Measurements from ENCODE around the gene PRUNE2. TPM values are rescaled to one million over a fixed set of nuclear protein-coding genes. Genes with fewer than 3 reads are reported as not detected.
"Not testable (repeated sequence)": the region's sequence is repeated elsewhere in the genome, so short reads cannot be mapped to it uniquely, and the experiment has no call there.

PRUNE2 gene
- total RNA-seq, 2 donors from 2014 or later: 58.6 to 78.9 TPM

- H3K4me1 ChIP-seq (replicated peaks): no peaks in the 10 kb centered on the region
- H3K9me3 ChIP-seq: no peaks in the 10 kb centered on the region
- no peak overlapping the region for H3K27ac ChIP-seq
- intact Hi-C loops (cut with DNase I): no loop called here
- no peak for DNase-seq (ENCODE audit: low spot score)
- H3K36me3 ChIP-seq: no peaks in the 10 kb centered on the region
- TF ChIP-seq POLR2A (IDR thresholded peaks at IDR 0.05): no peak
- no peak for TF ChIP-seq CTCF (IDR thresholded peaks at IDR 0.05)
- TF ChIP-seq POLR2AphosphoS5 (IDR thresholded peaks at IDR 0.05): no peak
- H3K27me3 ChIP-seq (replicated peaks; ENCODE audit: insufficient read depth): no peaks in the 10 kb centered on the region
- H3K4me3 ChIP-seq: no peak overlapping the region
- 14% methylated on average over 2 of the region's 2 CpGs for WGBS
These were observed 305.8 kb downstream of the PRUNE2 start for GRCh38 chr9:76600007-76600615.

GRCh38 chr9:76598981-76599380, 306.9 kb downstream of the PRUNE2 start:
- no peaks in the 10 kb centered on the region for H3K4me1 ChIP-seq (replicated peaks)
- H3K27me3 ChIP-seq (replicated peaks; ENCODE audit: insufficient read depth): no peaks in the 10 kb centered on the region
- intact Hi-C loops (cut with DNase I): no loop called here
- WGBS: 89% methylated on average over 4 of the region's 4 CpGs
- TF ChIP-seq CTCF (IDR thresholded peaks at IDR 0.05) (no peak), POLR2A (IDR thresholded peaks at IDR 0.05) (no peak), POLR2AphosphoS5 (IDR thresholded peaks at IDR 0.05) (no peak)
- no peaks in the 10 kb centered on the region for H3K9me3 ChIP-seq
- H3K4me3 ChIP-seq: no peak overlapping the region
- H3K27ac ChIP-seq: no peak overlapping the region
- no peak for DNase-seq (ENCODE audit: low spot score)
- no peaks in the 10 kb centered on the region for H3K36me3 ChIP-seq

GRCh38 chr9:76595645-76596044, 310.3 kb downstream of the PRUNE2 start:
- no peak for DNase-seq (ENCODE audit: low spot score)
- H3K4me3 ChIP-seq: no peak overlapping the region
- H3K27ac ChIP-seq: no peak overlapping the region
- intact Hi-C loops (cut with DNase I): no loop called here
- H3K9me3 ChIP-seq: no peaks in the 10 kb centered on the region
- TF ChIP-seq POLR2AphosphoS5 (IDR thresholded peaks at IDR 0.05): no peak
- TF ChIP-seq POLR2A (IDR thresholded peaks at IDR 0.05): no peak
- no peak for TF ChIP-seq CTCF (IDR thresholded peaks at IDR 0.05)
- H3K4me1 ChIP-seq (replicated peaks): no peaks in the 10 kb centered on the region
- 49% methylated on average over 3 of the region's 3 CpGs for whole genome bisulfite sequencing
- H3K36me3 ChIP-seq: no peaks in the 10 kb centered on the region
- H3K27me3 ChIP-seq (replicated peaks; ENCODE audit: insufficient read depth): no peaks in the 10 kb centered on the region

GRCh38 chr9:76594764-76595424, 311.0 kb downstream of the PRUNE2 start:
- Histone ChIP-seq H3K9me3 (no peaks in the 10 kb centered on the region), H3K27me3 (replicated peaks; ENCODE audit: insufficient read depth) (no peaks in the 10 kb centered on the region), H3K4me1 (replicated peaks) (no peaks in the 10 kb centered on the region), H3K27ac (no peak overlapping the region), H3K4me3 (no peak overlapping the region), H3K36me3 (no peaks in the 10 kb centered on the region)
- WGBS: 49% methylated on average over 4 of the region's 4 CpGs
- no peak for DNase-seq (ENCODE audit: low spot score)
- intact Hi-C loops (cut with DNase I): no loop called here
- TF ChIP-seq POLR2A (IDR thresholded peaks at IDR 0.05) (no peak), POLR2AphosphoS5 (IDR thresholded peaks at IDR 0.05) (no peak), CTCF (IDR thresholded peaks at IDR 0.05) (no peak)

GRCh38 chr9:76593961-76594735, 311.8 kb downstream of the PRUNE2 start:
- H3K4me3 ChIP-seq; DNase-seq (ENCODE audit: low spot score); H3K27ac ChIP-seq; H3K4me1 ChIP-seq (replicated peaks); H3K36me3 ChIP-seq; H3K9me3 ChIP-seq; H3K27me3 ChIP-seq (replicated peaks; ENCODE audit: insufficient read depth); intact Hi-C loops (cut with DNase I): not testable (repeated sequence)
- 54% methylated on average over 4 of the region's 4 CpGs for WGBS

Measured in prostate gland (tissue), 2 donors.